PC-3 (cell line): ENCODE data around the gene IL1RAPL2. TPM values are rescaled to one million over a fixed set of nuclear protein-coding genes. Genes with fewer than 3 reads are reported as not detected.

Source experiments
- ATAC-seq: fragments of 200-7000 bp; cut with Tn5 transposase; 2 replicates; pipeline ENCODE4 v1.9.1; 2020; ENCODE audit warnings: mild to moderate bottlenecking, moderate library complexity
- BruUV-seq: library from RNA; stranded (reverse); fragments of 400-500 nt; replicated peaks from 2 replicates; lab custom pipeline; 2021; lab: Mats Ljungman, UMichigan
- CTCF ChIA-PET: fragments of 300-600 bp; sonication (Branson Sonifier 250); formaldehyde crosslinking; loops from one replicate; lab custom pipeline; 2022; ENCODE audit warnings: antibody characterized with exemption; lab: Charles Lee
- POLR2A ChIA-PET: fragments of 300-600 bp; sonication (Branson Sonifier 250); formaldehyde crosslinking; loops from one replicate; lab custom pipeline; 2022; ENCODE audit warnings: antibody characterized with exemption; ENCODE audit not compliant: unreplicated experiment; lab: Charles Lee
- DNase-seq: peaks from one replicate; pipeline ENCODE4 v3.0.0-alpha.2; 2015
- H2AFZ ChIP-seq: fragments of 300-600 bp; sonication (generic); 2 replicates; pipeline ENCODE4 v1.6.0; 2016; ENCODE audit warnings: antibody characterized with exemption, low read length
- H3F3A ChIP-seq: fragments of 300-600 bp; sonication (generic); one replicate; pipeline ENCODE4 v1.6.0; 2017; ENCODE audit warnings: antibody characterized with exemption, low read length, control low read depth, mild to moderate bottlenecking; ENCODE audit not compliant: unreplicated experiment
- H3K27ac ChIP-seq: fragments of 300-600 bp; sonication (generic); 2 replicates; pipeline ENCODE4 v1.5.1; 2016; ENCODE audit warnings: mild to moderate bottlenecking, low read length
- H3K27me3 ChIP-seq: fragments of 300-600 bp; sonication (generic); 2 replicates; pipeline ENCODE4 v1.6.1; 2016; ENCODE audit warnings: low read length, mixed read lengths
- H3K36me3 ChIP-seq: fragments of 300-600 bp; sonication (generic); 2 replicates; pipeline ENCODE4 v1.6.1; 2016; ENCODE audit warnings: low read depth, mixed run types, low read length, mixed read lengths
- H3K4me1 ChIP-seq: fragments of 300-600 bp; sonication (generic); 2 replicates; pipeline ENCODE4 v1.5.1; 2016; ENCODE audit warnings: low read length; ENCODE audit not compliant: insufficient read depth
- H3K4me2 ChIP-seq: fragments of 300-600 bp; sonication (generic); 2 replicates; pipeline ENCODE4 v1.6.0; 2016; ENCODE audit warnings: low read length
- H3K4me3 ChIP-seq: fragments of 300-600 bp; sonication (generic); 2 replicates; pipeline ENCODE4 v1.5.1; 2016; ENCODE audit warnings: mild to moderate bottlenecking, low read length, mixed read lengths
- H3K79me2 ChIP-seq: fragments of 300-600 bp; sonication (generic); 2 replicates; pipeline ENCODE4 v1.6.1; 2017; ENCODE audit warnings: low read length, mixed read lengths
- H3K9ac ChIP-seq: fragments of 300-600 bp; sonication (generic); 2 replicates; pipeline ENCODE4 v1.6.0; 2016; ENCODE audit warnings: mild to moderate bottlenecking, low read length
- H3K9me2 ChIP-seq: fragments of 300-600 bp; sonication (generic); replicated peaks from 2 replicates; pipeline ENCODE4 v1.6.1; 2016; ENCODE audit warnings: mixed run types, low read length, mixed read lengths
- H3K9me3 ChIP-seq: fragments of 300-600 bp; sonication (generic); 2 replicates; pipeline ENCODE4 v1.6.1; 2016; ENCODE audit warnings: low read length, mixed read lengths
- H4K20me1 ChIP-seq: fragments of 300-600 bp; sonication (generic); 2 replicates; pipeline ENCODE4 v1.6.1; 2016; ENCODE audit warnings: low read length, mixed read lengths
- CTCF ChIP-seq: fragments of 300-600 bp; sonication (generic); conservative IDR thresholded peaks from 2 replicates; pipeline ENCODE4 v1.5.1; 2017; ENCODE audit warnings: antibody characterized with exemption, low read depth, mild to moderate bottlenecking, low read length
- EZH2 ChIP-seq: fragments of 300-600 bp; sonication (generic); IDR thresholded peaks from one replicate; pipeline ENCODE4 v1.6.1; 2017; ENCODE audit warnings: antibody characterized with exemption, mild to moderate bottlenecking, low read length; ENCODE audit not compliant: unreplicated experiment
- EZH2phosphoT487 ChIP-seq: fragments of 300-600 bp; sonication (generic); IDR thresholded peaks from 2 replicates; pipeline ENCODE4 v1.6.1; 2018; ENCODE audit warnings: mild to moderate bottlenecking, antibody characterized with exemption, low read length, borderline replicate concordance
- intact Hi-C: fragments of 100-400 bp; cut with micrococcal nuclease; formaldehyde crosslinking; loops from 2 replicates; pipeline ENCODE4 v1.9.0; 2023
- total RNA-seq: library from RNA; depleted of rRNA; stranded (reverse); fragments of >200 nt; gene quantifications from 2 replicates; pipeline ENCODE4 v1.2.3, GENCODE V29; 2014

Gene IL1RAPL2
- total RNA-seq, 1 experiment from 2014 or later: 0.62 TPM

- no peak for TF ChIP-seq EZH2phosphoT487
- no peak for TF ChIP-seq EZH2
- no peak for TF ChIP-seq CTCF
- intact Hi-C loops: no loop called here
Measured at GRCh38 chrX:105267167-105267566, 701.2 kb downstream of the IL1RAPL2 start.

GRCh38 chrX:105269386-105269785 lies 703.4 kb downstream of the IL1RAPL2 start:
- H3K4me2 ChIP-seq: no peak overlapping the region
- no TSS peak for BruUV-seq
- no peak overlapping the region for H2AFZ ChIP-seq
- no peak for TF ChIP-seq EZH2
- no peak for TF ChIP-seq EZH2phosphoT487
- no peak for TF ChIP-seq CTCF
- H3K27ac ChIP-seq: no peak overlapping the region
- H3K27me3 ChIP-seq: no peaks in the 10 kb centered on the region
- intact Hi-C loops: no loop called here
- no peak for DNase-seq
- H3K9me3 ChIP-seq: no peaks in the 10 kb centered on the region
- no peak overlapping the region for H3K4me3 ChIP-seq
- no peaks in the 10 kb centered on the region for H3F3A ChIP-seq
- H3K36me3 ChIP-seq: no peaks in the 10 kb centered on the region
- no peak overlapping the region for H3K9ac ChIP-seq
- H4K20me1 ChIP-seq: no peaks in the 10 kb centered on the region
- no peak for ATAC-seq
- H3K79me2 ChIP-seq: no peaks in the 10 kb centered on the region
- CTCF ChIA-PET: no interaction called here
- peaks cover 14% of the 10 kb centered on the region for H3K4me1 ChIP-seq
- H3K9me2 ChIP-seq: no peaks in the 10 kb centered on the region
- POLR2A ChIA-PET: no interaction called here

More at GRCh38 chrX:105267167-105267566, 701.2 kb downstream of the IL1RAPL2 start:
- Histone ChIP-seq H3F3A (no peaks in the 10 kb centered on the region), H3K9ac (no peak overlapping the region), H4K20me1 (no peaks in the 10 kb centered on the region), H3K4me2 (no peak overlapping the region), H3K79me2 (no peaks in the 10 kb centered on the region), H3K9me3 (no peaks in the 10 kb centered on the region), H3K4me3 (no peak overlapping the region), H3K9me2 (no peaks in the 10 kb centered on the region), H3K27me3 (no peaks in the 10 kb centered on the region), H3K4me1 (no peaks in the 10 kb centered on the region), H3K27ac (no peak overlapping the region), H3K36me3 (no peaks in the 10 kb centered on the region), H2AFZ (no peak overlapping the region)
- ChIA-PET POLR2A (no interaction called here), CTCF (no interaction called here)
- no TSS peak for BruUV-seq
- DNase-seq (no peak), ATAC-seq (no peak)

GRCh38 chrX:105273326-105273725 lies 707.3 kb downstream of the IL1RAPL2 start:
- Histone ChIP-seq H3K4me2 (peak overlapping the region; percentile 46; the same call in 1 of the 2 replicates), H3F3A (no peaks in the 10 kb centered on the region), H3K9me3 (no peaks in the 10 kb centered on the region), H2AFZ (no peak overlapping the region), H3K79me2 (no peaks in the 10 kb centered on the region), H4K20me1 (no peaks in the 10 kb centered on the region), H3K4me1 (peaks cover 14% of the 10 kb centered on the region), H3K36me3 (no peaks in the 10 kb centered on the region), H3K9ac (no peak overlapping the region), H3K4me3 (no peak overlapping the region), H3K9me2 (no peaks in the 10 kb centered on the region), H3K27me3 (no peaks in the 10 kb centered on the region), H3K27ac (no peak overlapping the region)
- DNase-seq: peak; percentile 65
- ATAC-seq: no peak
- POLR2A ChIA-PET: no interaction called here
- CTCF ChIA-PET: no interaction called here
- BruUV-seq: no TSS peak
- intact Hi-C loops: no loop called here
- no peak for TF ChIP-seq EZH2
- no peak for TF ChIP-seq CTCF
- no peak for TF ChIP-seq EZH2phosphoT487
